Smooth muscle cell (in vitro differentiated cells): ENCODE measurements around the gene KLRC3. TPM values are rescaled to one million over a fixed set of nuclear protein-coding genes. Genes with fewer than 3 reads are reported as not detected.
"Not testable (repeated sequence)": the region's sequence is repeated elsewhere in the genome, so short reads cannot be mapped to it uniquely, and the experiment has no call there.

ENCODE experiments used
- DNase-seq: peaks from one replicate; lab custom pipeline; 2025; ENCODE audit not compliant: unreplicated experiment; lab: John Stamatoyannopoulos, UW
- H2AFZ ChIP-seq: fragments of 200-600 bp; sonication (generic); 2 replicates; pipeline ENCODE4 v1.6.0; 2016; ENCODE audit warnings: antibody characterized with exemption, low read depth, mild to moderate bottlenecking
- H3F3A ChIP-seq: fragments of 200-600 bp; sonication (generic); 2 replicates; pipeline ENCODE4 v1.6.0; 2017; ENCODE audit warnings: antibody characterized with exemption, low read depth
- H3K27ac ChIP-seq: fragments of 200-600 bp; sonication (generic); 2 replicates; pipeline ENCODE4 v1.5.1; 2016; ENCODE audit warnings: low read depth, mild to moderate bottlenecking
- H3K27me3 ChIP-seq: fragments of 200-600 bp; sonication (generic); 2 replicates; pipeline ENCODE4 v1.6.1; 2016; ENCODE audit warnings: low read depth, mild to moderate bottlenecking
- H3K36me3 ChIP-seq: fragments of 200-600 bp; sonication (generic); 2 replicates; pipeline ENCODE4 v1.5.1; 2016; ENCODE audit warnings: low read depth
- H3K4me1 ChIP-seq: fragments of 200-600 bp; sonication (generic); 2 replicates; pipeline ENCODE4 v1.5.1; 2016; ENCODE audit warnings: low read depth
- H3K4me2 ChIP-seq: fragments of 200-600 bp; sonication (generic); 2 replicates; pipeline ENCODE4 v1.6.0; 2016; ENCODE audit warnings: mild to moderate bottlenecking
- H3K4me3 ChIP-seq: fragments of 200-600 bp; sonication (generic); 2 replicates; pipeline ENCODE4 v1.5.1; 2016; ENCODE audit warnings: mild to moderate bottlenecking
- H3K79me2 ChIP-seq: fragments of 200-600 bp; sonication (generic); 2 replicates; pipeline ENCODE4 v1.6.0; 2016; ENCODE audit warnings: low read depth, mild to moderate bottlenecking
- H3K9ac ChIP-seq: fragments of 200-600 bp; sonication (generic); 2 replicates; pipeline ENCODE4 v1.6.0; 2016; ENCODE audit warnings: low read depth
- H3K9me3 ChIP-seq: fragments of 200-600 bp; sonication (generic); replicated peaks from 2 replicates; pipeline ENCODE4 v1.5.1; 2016; ENCODE audit warnings: low read depth
- H4K20me1 ChIP-seq: fragments of 200-600 bp; sonication (generic); 2 replicates; pipeline ENCODE4 v1.6.0; 2016; ENCODE audit warnings: low read depth
- whole genome bisulfite sequencing: methylation state at CpG from one replicate; pipeline ENCODE4 v1.1.7; 2016; ENCODE audit warnings: low lambda C conversion rate; 5-methylcytosine and 5-hydroxymethylcytosine counted together
- polyA plus RNA-seq: library from polyadenylated mRNA; unstranded; fragments of >200 nt; fragmentation: Nextera tagmentation; extraction: Ambion mirVana; gene quantifications from 2 replicates; pipeline ENCODE4 v1.2.1, GENCODE V29; 2016
- total RNA-seq: library from RNA; depleted of rRNA; stranded (reverse); fragments of >200 nt; gene quantifications from 2 replicates; pipeline ENCODE4 v1.2.3, GENCODE V29; 2014
- TF ChIP-seq, protein P1 (sequence below): fragments of 200-600 bp; sonication (generic); IDR thresholded peaks from 2 replicates; pipeline ENCODE4 v1.5.1; 2017; ENCODE audit warnings: borderline replicate concordance, mild to moderate bottlenecking, antibody characterized with exemption; ENCODE audit not compliant: insufficient read depth, poor library complexity, severe bottlenecking

KLRC3 gene
- total and polyA plus RNA-seq, 2 experiments from 2014 or later: not detected

DNA sequence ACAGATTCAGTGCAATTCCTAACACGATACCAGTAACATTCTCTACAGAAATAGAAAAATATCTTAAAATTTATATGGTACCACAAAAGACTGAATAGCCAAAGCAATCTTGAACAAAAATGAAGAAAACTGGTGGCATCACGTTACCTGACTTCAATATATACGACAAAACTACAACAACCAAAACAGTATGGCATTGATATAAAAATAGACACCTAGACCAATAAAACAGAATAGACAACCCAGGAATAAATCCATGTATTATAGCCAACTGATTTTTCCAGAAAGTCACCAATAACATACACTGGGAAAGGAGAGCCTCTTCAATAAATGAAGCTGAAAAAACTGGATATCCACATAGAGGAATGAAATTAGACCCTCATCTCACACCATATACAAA, 36.2 kb downstream of the KLRC3 start:
- WGBS: 94% methylated on average over 3 of the region's 3 CpGs
- TF ChIP-seq, protein P1, sequence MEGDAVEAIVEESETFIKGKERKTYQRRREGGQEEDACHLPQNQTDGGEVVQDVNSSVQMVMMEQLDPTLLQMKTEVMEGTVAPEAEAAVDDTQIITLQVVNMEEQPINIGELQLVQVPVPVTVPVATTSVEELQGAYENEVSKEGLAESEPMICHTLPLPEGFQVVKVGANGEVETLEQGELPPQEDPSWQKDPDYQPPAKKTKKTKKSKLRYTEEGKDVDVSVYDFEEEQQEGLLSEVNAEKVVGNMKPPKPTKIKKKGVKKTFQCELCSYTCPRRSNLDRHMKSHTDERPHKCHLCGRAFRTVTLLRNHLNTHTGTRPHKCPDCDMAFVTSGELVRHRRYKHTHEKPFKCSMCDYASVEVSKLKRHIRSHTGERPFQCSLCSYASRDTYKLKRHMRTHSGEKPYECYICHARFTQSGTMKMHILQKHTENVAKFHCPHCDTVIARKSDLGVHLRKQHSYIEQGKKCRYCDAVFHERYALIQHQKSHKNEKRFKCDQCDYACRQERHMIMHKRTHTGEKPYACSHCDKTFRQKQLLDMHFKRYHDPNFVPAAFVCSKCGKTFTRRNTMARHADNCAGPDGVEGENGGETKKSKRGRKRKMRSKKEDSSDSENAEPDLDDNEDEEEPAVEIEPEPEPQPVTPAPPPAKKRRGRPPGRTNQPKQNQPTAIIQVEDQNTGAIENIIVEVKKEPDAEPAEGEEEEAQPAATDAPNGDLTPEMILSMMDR: no peak
- no peak for DNase-seq

DNA sequence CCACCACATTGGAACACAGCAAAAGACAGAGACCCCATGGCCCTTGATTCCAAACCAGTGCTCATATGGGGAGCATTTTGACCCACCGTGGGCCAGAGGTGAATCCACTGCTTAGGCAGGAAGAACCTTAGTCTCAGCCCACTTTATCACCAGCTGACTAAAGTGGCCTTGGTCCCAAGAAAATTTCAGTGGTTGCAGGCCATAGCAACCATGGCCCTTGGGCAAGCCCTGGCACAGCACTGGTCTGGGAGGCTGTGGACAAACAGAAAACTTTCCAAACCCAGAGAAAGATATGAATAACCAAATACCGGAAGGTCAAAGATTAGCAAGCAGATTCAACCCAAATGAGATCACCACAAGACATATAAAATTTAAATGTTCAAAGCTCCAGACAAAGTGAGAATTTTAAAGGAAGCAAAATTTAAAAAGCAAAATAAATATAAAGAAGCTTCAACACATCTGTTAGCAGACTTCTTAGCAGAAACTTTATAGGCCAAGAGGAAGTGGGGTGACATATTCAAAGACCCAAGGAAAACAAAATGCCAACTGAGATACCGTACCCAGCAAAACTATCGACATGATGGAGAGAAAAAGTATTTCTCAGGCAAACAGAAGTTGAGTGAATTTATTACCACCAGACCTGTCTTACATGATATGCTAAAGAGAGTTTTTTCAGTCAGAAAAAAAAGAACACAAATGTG, 38.3 kb downstream of the KLRC3 start:
- DNase-seq: no peak
- no peak overlapping the region for H3K9ac ChIP-seq
- H3K4me2 ChIP-seq: no peak overlapping the region
- TF ChIP-seq, protein P1: no peak
- H2AFZ ChIP-seq: no peak overlapping the region
- no peaks in the 10 kb centered on the region for H3K27me3 ChIP-seq
- no peaks in the 10 kb centered on the region for H3F3A ChIP-seq
- no peaks in the 10 kb centered on the region for H3K4me1 ChIP-seq
- no peaks in the 10 kb centered on the region for H3K36me3 ChIP-seq
- no peaks in the 10 kb centered on the region for H3K9me3 ChIP-seq
- H3K79me2 ChIP-seq: no peaks in the 10 kb centered on the region
- 88% methylated on average over 4 of the region's 4 CpGs for WGBS
- no peak overlapping the region for H3K4me3 ChIP-seq
- no peak overlapping the region for H3K27ac ChIP-seq
- H4K20me1 ChIP-seq: no peaks in the 10 kb centered on the region

More for the DNA sequence above, 36.2 kb downstream of the KLRC3 start:
- no peak overlapping the region for H3K27ac ChIP-seq
- H2AFZ ChIP-seq: no peak overlapping the region
- no peaks in the 10 kb centered on the region for H3K36me3 ChIP-seq
- H3F3A ChIP-seq: no peaks in the 10 kb centered on the region
- H3K4me2 ChIP-seq: no peak overlapping the region
- no peak overlapping the region for H3K4me3 ChIP-seq
- H4K20me1 ChIP-seq: no peaks in the 10 kb centered on the region
- no peak overlapping the region for H3K9ac ChIP-seq
- H3K79me2 ChIP-seq: no peaks in the 10 kb centered on the region
- H3K4me1 ChIP-seq: no peaks in the 10 kb centered on the region
- H3K9me3 ChIP-seq: no peaks in the 10 kb centered on the region
- H3K27me3 ChIP-seq: no peaks in the 10 kb centered on the region

DNA sequence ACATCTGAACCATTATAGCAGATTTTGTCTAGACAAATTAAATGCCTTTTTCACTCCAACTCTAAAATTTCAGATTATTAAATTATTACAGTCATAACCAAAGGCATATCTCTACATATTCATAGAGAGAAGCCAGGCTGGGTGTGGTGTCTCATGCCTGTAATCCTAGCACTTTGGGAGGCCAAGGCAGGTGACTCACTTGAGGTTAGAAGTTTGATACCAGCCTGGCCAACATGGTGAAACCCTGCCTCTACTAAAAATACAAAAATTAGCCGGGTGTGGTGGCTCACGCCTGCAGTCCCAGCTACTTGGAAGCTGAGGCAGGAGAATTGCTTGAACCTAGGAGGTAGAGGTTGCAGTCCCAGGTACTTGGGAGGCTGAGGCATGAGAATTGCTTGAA, 41.7 kb downstream of the KLRC3 start:
- H3K9me3 ChIP-seq, H3K36me3 ChIP-seq, DNase-seq, H3K79me2 ChIP-seq, H4K20me1 ChIP-seq, H3F3A ChIP-seq, H3K4me3 ChIP-seq, H3K9ac ChIP-seq, H3K27ac ChIP-seq, H3K4me2 ChIP-seq, H3K27me3 ChIP-seq, H3K4me1 ChIP-seq, H2AFZ ChIP-seq: not testable (repeated sequence)
- WGBS: 93% methylated on average over 2 of the region's 2 CpGs

DNA sequence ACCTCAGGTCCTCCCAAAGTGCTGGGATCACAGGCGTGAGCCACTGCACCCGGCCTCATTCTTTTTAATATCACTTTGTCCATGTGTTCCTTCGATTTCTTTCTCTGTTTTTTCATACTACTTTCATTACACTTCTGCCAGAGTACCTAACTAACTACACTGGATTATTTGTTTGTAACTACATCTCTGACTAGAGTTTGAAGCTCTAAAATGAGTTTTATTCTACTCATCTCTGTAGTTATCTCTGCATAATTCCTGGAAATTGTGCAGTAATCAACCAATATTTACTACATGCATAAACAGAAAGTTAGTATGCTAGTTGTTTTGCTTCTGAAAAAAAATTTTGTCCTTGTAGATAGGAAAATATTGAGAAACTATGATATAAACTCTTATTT, 45.8 kb downstream of the KLRC3 start:
- Histone ChIP-seq H3K27me3 (no peaks in the 10 kb centered on the region), H4K20me1 (no peaks in the 10 kb centered on the region), H3K79me2 (no peaks in the 10 kb centered on the region), H3K36me3 (no peaks in the 10 kb centered on the region), H3K9ac (no peak overlapping the region), H3K4me2 (no peak overlapping the region), H3K4me1 (no peaks in the 10 kb centered on the region), H2AFZ (no peak overlapping the region), H3K9me3 (no peaks in the 10 kb centered on the region), H3F3A (no peaks in the 10 kb centered on the region), H3K27ac (no peak overlapping the region), H3K4me3 (no peak overlapping the region)
- TF ChIP-seq, protein P1: no peak
- no peak for DNase-seq
- WGBS: 93% methylated on average over 3 of the region's 3 CpGs
